AG20443 (cell line): Measurements from ENCODE around the gene MRTFB.

Experiments
- DNase-seq: peaks from one replicate; pipeline ENCODE4 v3.0.0; 2012; ENCODE audit warnings: low spot score, mixed read lengths

Gene MRTFB

DNA sequence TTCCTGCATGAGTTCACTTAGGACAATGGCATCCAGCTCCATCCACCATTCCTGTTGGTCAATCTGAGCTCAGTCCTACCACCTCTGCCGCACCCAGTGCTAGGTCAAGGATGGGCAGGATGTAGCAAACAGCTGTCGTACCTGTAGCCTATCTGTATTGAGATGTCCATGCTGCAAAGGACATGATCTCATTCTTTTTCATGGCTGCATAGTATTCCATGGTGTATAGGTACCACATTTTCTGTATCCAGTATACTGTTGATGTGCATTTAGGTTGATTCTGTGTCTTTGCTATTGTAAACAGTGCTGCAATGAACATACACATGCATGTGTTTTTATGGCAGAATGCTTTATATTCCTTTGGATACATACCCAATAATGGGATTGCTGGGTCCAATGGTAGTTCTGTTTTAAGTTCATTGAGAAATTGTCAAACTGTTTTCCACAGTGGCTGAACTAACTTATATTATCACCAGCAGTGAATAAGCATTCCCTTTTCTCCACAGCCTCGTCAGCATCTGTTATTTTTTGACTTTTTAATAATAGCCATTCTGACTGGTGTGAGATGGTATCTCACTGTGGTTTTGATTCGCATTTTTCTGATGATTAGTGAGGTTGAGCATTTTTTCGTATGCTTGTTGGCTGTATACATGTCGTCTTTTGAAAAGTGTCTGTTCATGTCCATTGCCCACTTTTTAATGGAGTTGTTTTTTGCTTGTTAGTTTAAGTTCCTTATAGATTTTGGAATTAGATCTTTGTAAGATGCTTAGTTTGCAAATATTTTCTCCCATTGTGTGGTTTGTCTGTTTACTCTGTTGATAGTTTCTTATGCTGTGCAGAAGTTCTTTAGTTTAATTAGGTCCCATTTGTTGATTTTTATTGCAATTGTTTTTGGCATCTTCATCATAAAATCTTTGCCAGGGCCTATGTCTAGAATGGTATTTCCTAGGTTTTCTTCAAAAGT is 7.2 kb upstream of the MRTFB start:
- DNase-seq, result no peak

DNA sequence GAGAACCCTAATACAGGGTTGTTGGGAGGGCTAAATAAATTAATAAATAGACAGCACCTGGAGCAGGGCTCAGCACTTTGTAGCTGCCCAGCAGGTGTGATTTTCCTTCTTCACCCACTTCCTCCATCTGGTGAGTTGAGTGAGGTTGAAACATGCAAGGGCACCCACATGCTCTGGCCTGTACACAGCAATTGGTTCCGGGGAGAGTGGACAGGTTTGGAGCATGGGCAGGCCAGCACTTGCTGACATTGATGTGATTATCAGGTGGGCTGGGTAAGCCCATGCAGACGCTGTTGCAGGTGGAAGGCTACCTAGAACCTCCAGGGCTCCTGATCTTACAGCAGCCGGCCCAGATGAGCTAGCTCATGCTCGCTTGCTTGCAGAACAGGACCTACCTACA is 1.3 kb upstream of the MRTFB start:
- no peak for DNase-seq

DNA sequence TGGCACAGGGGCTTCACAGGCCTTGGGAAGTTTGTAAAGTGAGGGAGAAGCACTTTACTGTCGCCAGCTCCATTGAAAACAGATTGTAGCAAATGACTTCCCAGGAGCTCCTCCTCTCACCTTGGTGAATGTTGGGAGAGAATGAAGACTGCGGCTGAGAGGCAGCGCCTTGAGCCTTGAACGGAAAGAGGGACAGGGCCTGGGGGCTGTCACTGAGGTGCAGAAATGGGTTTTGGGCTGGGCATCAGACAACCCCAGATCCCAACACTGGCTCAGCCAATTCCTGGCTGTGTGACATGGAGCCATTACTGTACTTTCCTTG is 603 bp upstream of the MRTFB start:
- DNase-seq, result no peak

DNA sequence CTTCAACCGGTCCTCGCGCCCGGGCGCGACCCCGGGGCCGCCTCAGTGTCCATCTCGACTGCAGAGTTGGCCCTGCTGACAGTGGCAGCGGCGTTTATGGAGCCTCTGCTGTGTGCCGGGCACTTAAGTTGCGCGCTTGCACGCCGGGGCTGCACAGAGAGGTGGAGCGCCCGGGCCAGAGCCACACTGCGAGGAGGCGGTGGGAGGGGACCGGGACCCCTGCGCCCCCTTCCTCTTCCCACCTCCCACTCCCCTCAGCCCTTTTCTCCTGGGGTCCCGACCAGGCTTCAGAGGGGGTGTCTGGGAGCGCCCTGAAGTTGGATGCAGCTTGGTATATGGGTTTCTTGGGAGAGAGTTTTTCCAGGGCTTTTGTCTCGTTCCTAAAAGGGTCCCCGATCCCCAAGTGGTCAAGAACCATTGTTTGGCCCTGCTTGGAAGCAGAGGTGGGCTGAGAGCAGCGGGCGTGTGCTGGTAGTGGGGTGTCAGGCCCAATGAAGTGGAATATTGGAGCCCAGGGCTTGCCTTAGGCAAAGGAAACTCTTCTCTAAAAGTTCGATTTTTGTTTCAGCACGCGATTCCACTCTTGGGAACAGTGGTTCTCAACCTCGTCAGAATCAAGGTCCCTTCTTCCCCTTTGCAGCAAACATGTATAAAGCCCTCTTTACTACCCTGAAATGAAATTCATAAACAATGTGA is 605 bp downstream of the MRTFB start:
- no peak for DNase-seq

DNA sequence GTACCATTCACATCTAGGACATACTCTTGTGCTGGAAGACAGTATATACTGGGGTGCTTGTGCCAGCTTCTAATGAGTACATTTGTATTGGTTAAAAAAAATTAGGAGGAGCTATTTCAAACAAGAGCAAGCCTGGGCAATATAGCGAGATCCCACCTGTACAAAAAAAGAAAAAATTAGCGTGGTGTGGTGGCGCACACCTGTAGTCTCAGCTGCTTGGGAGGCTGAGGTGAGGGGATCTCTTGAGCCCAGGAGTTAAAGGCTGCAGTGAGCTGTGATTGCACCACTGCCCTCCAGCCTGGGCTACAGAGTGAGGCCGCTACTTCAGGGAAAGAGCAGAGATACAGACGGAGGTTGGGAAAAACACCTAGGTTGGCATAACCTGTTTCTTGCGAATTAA is 1.2 kb downstream of the MRTFB start:
- no peak for DNase-seq

DNA sequence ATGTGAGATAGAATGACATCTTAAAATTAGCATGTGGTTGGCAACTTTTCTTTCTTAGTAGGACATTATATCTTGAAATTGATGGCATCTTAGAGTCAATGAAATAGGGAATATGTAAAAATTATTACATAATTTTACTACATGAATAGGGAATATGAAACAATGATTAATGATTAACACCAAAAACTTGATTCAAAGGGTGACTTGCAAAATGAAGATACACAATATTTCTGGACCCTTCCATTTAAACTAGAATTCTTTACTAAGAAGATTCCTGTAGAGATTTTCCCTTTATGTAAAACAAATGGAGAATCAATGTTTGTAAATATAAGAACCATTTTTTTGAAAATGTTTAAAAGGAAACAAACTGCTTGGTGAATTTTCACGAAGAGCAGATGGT is 3.4 kb downstream of the MRTFB start:
- no peak for DNase-seq

DNA sequence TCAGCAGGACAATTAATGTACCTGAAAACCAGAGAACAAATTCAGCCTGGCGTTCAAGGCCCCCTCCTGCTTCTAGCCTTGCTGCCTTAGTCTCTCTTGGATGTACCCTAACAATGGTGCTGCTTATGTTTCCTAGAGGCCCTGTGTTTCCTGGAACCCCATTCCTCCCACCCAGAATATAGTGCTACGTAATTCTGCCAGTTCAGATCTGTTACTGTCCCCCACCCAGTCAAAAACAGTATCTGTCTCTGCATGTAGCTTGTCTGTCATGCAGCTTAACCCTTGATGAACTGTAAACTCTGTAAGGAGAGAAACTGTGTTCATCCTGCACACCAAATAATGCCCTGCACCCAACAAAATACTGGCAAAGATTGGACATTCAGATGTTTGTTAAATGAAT is 6.8 kb downstream of the MRTFB start:
- DNase-seq, result no peak

DNA sequence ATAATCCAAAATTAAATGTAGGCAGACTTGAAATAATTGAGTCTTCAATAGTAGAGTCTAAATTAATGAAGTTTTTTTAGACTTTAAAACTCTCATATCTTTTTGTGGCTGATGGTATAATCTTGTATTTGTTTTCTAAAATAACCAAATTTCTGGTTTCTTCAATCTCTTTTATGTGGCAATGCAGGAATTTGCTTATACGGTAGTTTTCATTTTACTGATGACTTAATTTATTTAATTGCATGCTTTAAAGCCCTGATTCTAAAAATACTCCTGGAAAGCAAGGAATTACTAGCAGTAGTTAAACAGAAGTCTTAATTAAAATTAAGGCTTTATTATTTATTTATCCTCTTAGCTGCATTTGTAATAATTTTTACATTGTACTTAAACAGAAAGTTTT is 15.4 kb downstream of the MRTFB start:
- DNase-seq, result no peak

DNA sequence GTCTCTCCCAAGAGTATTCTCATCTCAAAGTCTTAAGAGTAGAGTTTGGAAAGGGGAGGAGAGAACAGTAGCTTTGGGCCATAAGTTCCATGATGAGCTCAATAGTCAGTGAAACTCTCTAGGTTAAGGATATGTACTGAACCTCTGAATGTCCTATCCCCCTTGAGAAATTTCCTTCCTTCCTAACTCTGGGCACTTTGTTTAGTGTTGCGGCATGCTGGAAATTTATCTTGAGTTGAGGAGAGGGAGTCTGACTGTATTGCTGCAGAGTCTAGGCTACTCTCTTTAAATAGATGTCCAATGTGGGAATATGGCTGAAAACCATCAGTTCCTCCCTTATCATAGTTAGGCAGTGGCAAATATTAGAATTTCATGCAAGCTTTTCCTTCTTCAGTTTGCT is 16.1 kb downstream of the MRTFB start:
- no peak for DNase-seq

DNA sequence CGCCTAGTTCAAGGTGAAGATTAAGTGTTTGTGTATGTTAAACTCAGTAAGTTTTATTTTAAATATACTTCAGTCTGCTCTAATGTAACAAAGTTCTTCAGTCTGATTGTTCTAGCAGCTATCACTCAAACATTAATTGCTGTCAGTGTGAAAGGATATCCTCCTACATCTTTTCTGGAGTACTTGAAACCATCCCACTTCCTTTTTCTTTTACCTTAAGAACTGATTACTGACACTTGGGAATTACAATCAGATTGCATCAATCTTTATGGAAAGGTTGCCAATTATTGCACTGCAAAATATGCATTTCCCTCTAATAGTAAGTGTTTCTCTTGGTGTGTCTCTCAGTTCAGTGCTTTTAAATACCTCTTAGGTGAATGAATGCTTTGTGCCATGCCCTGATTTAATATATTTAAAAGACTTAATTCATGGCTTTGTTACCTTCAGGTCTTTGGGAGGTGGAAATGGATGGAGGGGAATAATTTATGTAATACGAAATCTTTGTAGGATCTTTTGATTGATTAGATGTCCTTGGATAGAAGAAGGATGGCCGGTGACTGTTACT is 16.6 kb downstream of the MRTFB start:
- no peak for DNase-seq

DNA sequence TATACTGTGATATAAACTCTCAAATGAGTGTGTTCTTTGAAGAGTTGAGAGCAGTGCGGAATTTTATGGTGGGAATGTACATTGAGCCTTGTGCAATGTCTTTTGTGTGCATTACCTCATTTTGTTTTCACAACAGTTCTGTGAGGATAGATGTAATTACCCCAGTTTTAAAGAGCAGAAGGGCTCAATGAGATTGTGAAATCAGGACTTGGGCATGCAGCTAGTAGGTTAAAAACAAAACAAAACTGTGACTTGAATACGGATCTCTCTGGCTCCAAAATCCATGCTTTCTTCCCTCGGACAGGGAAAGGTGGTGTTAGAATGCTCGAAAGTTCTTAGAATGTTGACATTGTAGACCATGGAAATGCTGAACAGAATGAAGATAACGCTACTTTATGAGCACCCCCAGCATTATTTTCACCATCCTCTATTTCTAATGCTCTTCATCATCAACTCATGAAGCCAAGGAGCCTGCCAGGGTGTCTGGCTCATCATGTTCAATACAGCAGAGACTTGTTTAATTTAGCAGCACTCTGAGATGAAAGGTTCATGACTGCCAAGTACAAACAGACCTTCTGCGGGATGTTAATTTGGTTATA is 17.1 kb downstream of the MRTFB start:
- no peak for DNase-seq

DNA sequence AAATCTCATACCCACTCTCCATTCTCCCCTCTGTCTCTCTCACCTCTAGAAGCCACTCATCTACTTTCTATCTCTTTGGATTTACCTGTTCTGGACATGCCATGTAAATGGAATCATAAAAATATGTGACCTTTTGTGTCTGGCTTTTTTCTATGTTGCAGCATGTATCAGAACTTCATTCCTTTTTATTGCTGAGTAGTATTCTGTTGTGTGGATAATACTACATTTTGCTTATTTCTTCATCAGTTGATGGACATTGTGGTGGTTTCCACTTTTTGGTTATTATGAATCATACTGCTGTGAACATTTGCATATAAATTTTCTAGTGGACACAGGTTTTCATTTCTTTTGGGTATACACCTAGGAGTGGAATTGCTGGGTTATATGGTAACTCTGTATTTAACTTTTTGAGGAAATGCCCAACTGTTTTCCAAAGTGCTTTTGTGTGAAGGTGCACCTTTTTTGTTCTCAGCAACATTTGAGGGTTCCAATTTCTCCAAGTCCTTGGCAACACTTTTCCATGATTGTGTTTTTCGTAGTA is 18.2 kb downstream of the MRTFB start:
- no peak for DNase-seq

DNA sequence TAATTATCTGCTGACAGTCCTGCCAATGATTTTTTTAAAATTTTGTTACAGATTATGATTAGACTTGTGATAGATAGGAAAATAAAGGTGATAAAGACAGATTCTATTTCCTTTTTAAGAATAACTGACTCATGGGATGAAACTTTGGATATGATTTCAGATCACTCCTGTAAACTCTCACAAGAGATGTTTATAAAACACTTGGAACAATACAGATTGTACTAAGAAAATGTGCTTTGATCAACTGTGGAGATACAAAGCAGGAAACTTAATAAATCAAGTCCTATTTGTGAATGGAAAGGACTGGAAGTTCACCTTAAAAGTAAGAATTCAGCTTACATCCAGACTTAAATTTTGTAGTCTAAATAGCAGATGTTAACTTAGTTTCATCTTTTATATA is 21.4 kb downstream of the MRTFB start:
- DNase-seq, result no peak

DNA sequence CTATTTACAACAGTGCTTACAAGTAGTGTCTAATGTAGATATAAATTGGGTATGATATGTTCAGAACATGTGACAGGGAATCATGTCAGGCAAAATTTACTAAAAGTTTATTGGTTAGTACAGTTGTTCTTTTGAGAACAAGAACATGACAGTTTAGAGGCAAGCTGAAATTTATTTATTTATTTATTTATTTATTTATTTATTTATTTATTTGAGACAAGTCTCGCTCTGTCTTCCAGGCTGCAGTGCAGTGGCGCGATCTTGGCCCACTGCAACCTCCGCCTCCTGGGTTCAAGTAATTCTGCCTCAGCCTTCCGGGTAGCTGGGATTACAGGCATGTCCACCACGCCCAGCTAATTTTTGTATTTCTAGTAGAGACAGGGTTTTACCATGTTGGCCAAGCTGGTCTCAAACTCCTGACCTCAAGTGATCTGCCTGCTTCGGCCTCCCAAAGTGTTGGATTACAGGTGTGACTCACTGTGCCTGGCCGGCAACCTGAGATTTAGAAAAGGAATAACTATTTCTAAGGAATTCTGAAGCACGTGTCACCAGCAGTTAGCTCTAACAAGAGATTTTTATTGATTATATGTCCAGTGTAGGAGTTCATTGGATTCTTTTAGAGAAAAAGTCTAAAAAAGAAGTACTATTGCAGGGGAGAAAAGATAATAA is 24.9 kb downstream of the MRTFB start:
- DNase-seq, result no peak

DNA sequence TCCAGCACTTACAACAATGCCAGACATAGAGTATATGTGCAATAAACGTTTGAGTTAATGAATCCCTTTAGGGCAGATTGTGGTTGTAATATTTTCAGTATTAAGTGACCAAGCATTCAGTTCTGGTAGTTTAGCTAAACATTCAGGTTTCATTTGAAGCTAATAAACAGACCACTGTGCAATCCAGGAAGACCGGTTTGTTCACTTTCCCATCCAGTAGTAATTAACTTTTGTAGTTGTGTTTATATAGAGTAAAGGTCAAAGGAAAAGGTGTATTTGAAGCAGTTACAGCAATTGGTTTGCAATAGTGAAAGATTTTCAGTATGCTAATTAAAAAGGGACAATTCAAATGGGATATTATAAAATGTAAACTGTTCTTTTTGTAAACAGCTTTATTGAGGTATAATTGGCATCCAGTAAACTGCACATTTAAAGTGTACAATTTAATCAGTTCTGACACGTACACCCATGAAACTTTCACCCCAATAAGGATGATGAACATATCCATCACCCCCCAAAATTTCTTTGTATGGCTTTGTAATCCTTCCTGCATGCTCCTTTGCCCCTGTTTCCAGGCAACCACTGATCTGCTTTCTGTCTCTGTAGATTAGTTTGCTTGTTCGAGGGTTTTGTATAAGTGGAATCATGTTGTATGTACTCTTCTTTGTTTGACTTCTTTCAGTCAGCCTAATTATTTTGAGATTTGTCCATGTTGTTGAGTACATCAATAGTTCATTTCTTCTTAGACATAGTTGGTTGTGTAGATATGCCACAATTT is 26.3 kb downstream of the MRTFB start:
- DNase-seq, result no peak

DNA sequence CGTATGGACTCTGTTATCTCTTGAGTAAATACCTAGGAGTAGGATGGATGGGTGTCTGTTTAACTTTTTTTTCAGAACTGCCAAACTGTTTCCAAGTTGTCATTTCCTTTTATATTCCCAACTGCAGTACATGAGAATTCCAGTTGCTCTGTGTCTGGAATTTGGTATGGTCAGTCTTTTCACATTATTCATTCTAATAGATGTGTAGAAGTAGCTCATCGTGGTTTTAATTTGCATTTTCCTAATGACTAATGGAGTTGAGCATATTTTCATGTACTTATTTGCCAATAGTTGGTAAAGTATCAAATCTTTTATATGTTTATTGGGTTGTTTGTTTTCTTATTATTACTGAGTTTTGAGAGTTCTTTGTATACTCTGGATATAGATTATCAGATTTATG is 27.0 kb downstream of the MRTFB start:
- DNase-seq, result no peak

DNA sequence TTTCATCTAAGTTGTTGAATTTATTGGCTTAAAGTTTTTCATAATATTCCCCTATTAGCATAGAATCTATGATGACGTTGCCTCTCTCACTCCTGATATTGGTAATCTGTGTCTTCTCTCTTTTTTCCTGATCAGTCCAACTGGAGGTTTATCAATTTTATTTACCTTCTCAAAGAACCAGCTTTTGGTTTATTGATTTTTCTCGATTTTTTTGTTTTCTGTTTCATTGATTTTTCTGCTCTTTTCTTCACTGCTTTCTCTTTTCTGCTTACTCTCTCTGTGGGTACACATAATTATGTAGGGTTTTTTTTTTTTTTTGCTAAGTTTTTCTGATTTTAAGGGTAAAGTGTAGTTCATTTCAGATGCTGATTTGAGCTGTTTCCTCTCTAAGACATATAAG is 29.7 kb downstream of the MRTFB start:
- no peak for DNase-seq

DNA sequence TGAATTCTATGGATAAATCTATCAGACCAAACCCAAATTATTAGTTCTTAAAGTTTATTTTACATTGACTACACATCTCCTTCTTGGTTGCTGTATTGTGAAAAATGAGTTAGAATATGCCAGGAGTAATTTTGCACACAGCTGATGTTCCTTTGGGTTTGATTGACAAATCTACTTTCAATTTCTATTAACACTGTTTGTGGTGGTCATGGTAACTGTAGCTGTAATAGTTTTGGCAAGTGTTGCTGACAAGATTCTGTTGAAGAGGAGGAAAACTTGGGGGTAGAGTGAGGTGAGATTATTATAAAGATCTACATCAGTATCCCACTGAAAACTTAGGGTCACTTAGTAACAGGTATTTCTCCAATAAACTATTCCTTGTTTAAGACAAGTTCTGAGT is 30.3 kb downstream of the MRTFB start:
- DNase-seq, result no peak

DNA sequence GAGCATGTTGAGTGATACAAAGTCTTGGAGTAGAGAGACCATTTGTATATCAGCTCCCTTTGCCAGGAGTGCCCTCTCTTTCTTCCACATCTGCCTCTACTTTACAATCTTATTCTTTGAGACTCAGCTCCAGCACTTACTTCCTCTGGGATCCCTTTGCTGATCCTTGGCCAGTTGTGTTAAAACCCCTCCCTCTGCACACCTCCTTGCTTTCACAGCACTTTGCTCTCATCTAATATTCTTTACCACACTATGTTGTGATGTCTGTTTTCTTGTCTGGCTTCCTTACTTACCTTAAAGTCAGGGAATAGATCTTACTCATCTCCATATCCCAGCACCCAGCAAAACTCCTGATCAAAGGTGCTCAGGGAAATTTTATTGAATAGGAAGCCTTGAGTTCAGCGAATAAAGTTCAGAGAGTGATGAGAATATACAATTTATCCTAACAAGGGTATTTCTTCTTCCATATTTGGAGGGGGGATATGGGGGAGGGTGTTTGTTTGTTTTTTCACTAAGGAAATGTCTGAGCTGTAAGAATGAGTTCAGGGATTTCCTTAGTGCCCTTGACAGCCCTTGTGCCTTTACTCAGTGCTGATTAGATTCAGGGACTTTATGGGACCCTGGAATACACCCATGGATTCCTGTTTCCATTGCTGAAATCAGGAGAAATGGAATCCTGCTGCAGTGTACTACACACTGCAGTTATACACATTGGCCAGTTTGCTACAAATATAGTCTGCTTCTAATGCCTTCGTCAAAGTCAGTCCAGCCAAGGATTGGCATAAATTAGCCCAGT is 32.0 kb downstream of the MRTFB start:
- no peak for DNase-seq

DNA sequence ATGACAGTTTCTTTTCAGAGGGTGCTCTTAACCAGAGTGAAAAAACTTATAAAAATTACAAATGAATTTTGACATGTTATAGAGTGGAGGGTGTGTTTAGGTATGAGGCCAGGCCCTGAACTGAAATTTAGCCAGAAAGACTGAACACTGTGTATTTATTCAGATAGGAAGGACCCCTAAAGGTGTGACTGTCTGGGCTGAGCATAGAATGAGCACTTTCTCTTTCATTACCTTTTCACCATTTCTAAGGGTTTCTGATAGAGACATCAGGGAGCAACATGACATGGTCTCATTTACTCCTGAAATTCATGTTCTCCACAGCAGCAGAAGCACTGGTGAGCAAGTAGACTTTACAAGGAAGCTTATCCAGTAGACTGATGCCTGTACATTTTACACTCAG is 32.9 kb downstream of the MRTFB start:
- DNase-seq, result no peak
